Stimulated activated naive CD8-positive, alpha-beta T cell treated with anti-CD3 and anti-CD28 coated beads, Interleukin-15, Interleukin-2, amounts not matched to agents 100 ng/mL and 50 ng/mL, for 24 hours (primary cell): Measurements from ENCODE around the gene CABLES2.

Source experiments
- H3K27ac Mint-ChIP-seq: one replicate; pipeline ENCODE4 v1.8.0; 2021; ENCODE audit warnings: mild to moderate bottlenecking, mixed read lengths
- H3K27me3 Mint-ChIP-seq: one replicate; pipeline ENCODE4 v1.8.0; 2021; ENCODE audit warnings: mixed read lengths
- H3K36me3 Mint-ChIP-seq: one replicate; pipeline ENCODE4 v1.8.0; 2021; ENCODE audit warnings: low read depth, mixed read lengths
- H3K4me1 Mint-ChIP-seq: one replicate; pipeline ENCODE4 v1.8.0; 2021; ENCODE audit warnings: low read depth, mixed read lengths
- H3K4me3 Mint-ChIP-seq: one replicate; pipeline ENCODE4 v1.8.0; 2021; ENCODE audit warnings: mild to moderate bottlenecking, mixed read lengths
- H3K9me3 Mint-ChIP-seq: one replicate; pipeline ENCODE4 v1.8.0; 2021; ENCODE audit warnings: mixed read lengths

Gene CABLES2

GRCh38 chr20:62370807-62371587 lies 36.1 kb downstream of the CABLES2 start:
- Mint-ChIP-seq H3K4me1 (peaks cover 13% of the 10 kb centered on the region), H3K4me3 (no peak overlapping the region), H3K9me3 (no peaks in the 10 kb centered on the region), H3K36me3 (no peaks in the 10 kb centered on the region), H3K27ac (no peak overlapping the region), H3K27me3 (peaks cover 14% of the 10 kb centered on the region)

- H3K4me3 Mint-ChIP-seq: no peak overlapping the region
- no peaks in the 10 kb centered on the region for H3K36me3 Mint-ChIP-seq
- H3K4me1 Mint-ChIP-seq: peaks cover 13% of the 10 kb centered on the region
- H3K9me3 Mint-ChIP-seq: no peaks in the 10 kb centered on the region
- peaks cover 15% of the 10 kb centered on the region for H3K27me3 Mint-ChIP-seq
- no peak overlapping the region for H3K27ac Mint-ChIP-seq
Measured at GRCh38 chr20:62370115-62370806, 36.8 kb downstream of the CABLES2 start.

- Mint-ChIP-seq H3K9me3 (no peaks in the 10 kb centered on the region), H3K4me1 (peaks cover 13% of the 10 kb centered on the region), H3K4me3 (no peak overlapping the region), H3K36me3 (no peaks in the 10 kb centered on the region), H3K27ac (no peak overlapping the region), H3K27me3 (peaks cover 18% of the 10 kb centered on the region)
Measured at GRCh38 chr20:62369815-62370114, 37.3 kb downstream of the CABLES2 start.

- Mint-ChIP-seq H3K4me1 (peaks cover 13% of the 10 kb centered on the region), H3K27me3 (peaks cover 18% of the 10 kb centered on the region), H3K4me3 (no peak overlapping the region), H3K9me3 (no peaks in the 10 kb centered on the region), H3K36me3 (no peaks in the 10 kb centered on the region), H3K27ac (no peak overlapping the region)
Measured at GRCh38 chr20:62368976-62369814, 37.9 kb downstream of the CABLES2 start.

- H3K27ac Mint-ChIP-seq: no peak overlapping the region
- H3K36me3 Mint-ChIP-seq: no peaks in the 10 kb centered on the region
- H3K27me3 Mint-ChIP-seq: peaks cover 18% of the 10 kb centered on the region
- peaks cover 13% of the 10 kb centered on the region for H3K4me1 Mint-ChIP-seq
- no peak overlapping the region for H3K4me3 Mint-ChIP-seq
- H3K9me3 Mint-ChIP-seq: no peaks in the 10 kb centered on the region
Measured at GRCh38 chr20:62368392-62368975, 38.6 kb downstream of the CABLES2 start.

- Mint-ChIP-seq H3K4me1 (peaks cover 13% of the 10 kb centered on the region), H3K27me3 (peaks cover 14% of the 10 kb centered on the region), H3K9me3 (no peaks in the 10 kb centered on the region), H3K27ac (no peak overlapping the region), H3K4me3 (no peak overlapping the region), H3K36me3 (no peaks in the 10 kb centered on the region)
Measured at GRCh38 chr20:62367633-62368391, 39.3 kb downstream of the CABLES2 start.

GRCh38 chr20:62367136-62367632 lies 39.9 kb downstream of the CABLES2 start, which contains the start of gene LAMA5:
Gene LAMA5 (minus strand): TSS chr20:62367312. CDS start chr20:62367245, 67 bp downstream.
- Mint-ChIP-seq H3K27me3 (peaks cover 12% of the 10 kb centered on the region), H3K36me3 (no peaks in the 10 kb centered on the region), H3K27ac (no peak within 1 kb of the TSS), H3K4me3 (no peak within 1 kb of the TSS), H3K9me3 (no peaks in the 10 kb centered on the region), H3K4me1 (peaks cover 13% of the 10 kb centered on the region)

GRCh38 chr20:62366370-62367135 lies 40.5 kb downstream of the CABLES2 start:
- H3K4me3 Mint-ChIP-seq: no peak overlapping the region
- H3K4me1 Mint-ChIP-seq: peaks cover 13% of the 10 kb centered on the region
- no peaks in the 10 kb centered on the region for H3K9me3 Mint-ChIP-seq
- no peak overlapping the region for H3K27ac Mint-ChIP-seq
- H3K36me3 Mint-ChIP-seq: no peaks in the 10 kb centered on the region
- H3K27me3 Mint-ChIP-seq: peaks cover 12% of the 10 kb centered on the region

GRCh38 chr20:62365814-62366369 lies 41.2 kb downstream of the CABLES2 start:
- Mint-ChIP-seq H3K9me3 (no peaks in the 10 kb centered on the region), H3K36me3 (no peaks in the 10 kb centered on the region), H3K4me1 (peaks cover 13% of the 10 kb centered on the region), H3K4me3 (no peak overlapping the region), H3K27me3 (peaks cover 12% of the 10 kb centered on the region), H3K27ac (no peak overlapping the region)

GRCh38 chr20:62364911-62365736 lies 42.0 kb downstream of the CABLES2 start:
- H3K4me3 Mint-ChIP-seq: peak overlapping the region; percentile 41
- H3K4me1 Mint-ChIP-seq: peaks cover 13% of the 10 kb centered on the region
- H3K27ac Mint-ChIP-seq: no peak overlapping the region
- H3K27me3 Mint-ChIP-seq: peaks cover 12% of the 10 kb centered on the region
- no peaks in the 10 kb centered on the region for H3K9me3 Mint-ChIP-seq
- no peaks in the 10 kb centered on the region for H3K36me3 Mint-ChIP-seq

- no peaks in the 10 kb centered on the region for H3K36me3 Mint-ChIP-seq
- peaks cover 9% of the 10 kb centered on the region for H3K4me1 Mint-ChIP-seq
- no peaks in the 10 kb centered on the region for H3K9me3 Mint-ChIP-seq
- H3K4me3 Mint-ChIP-seq: no peak overlapping the region
- no peak overlapping the region for H3K27ac Mint-ChIP-seq
- peaks cover 9% of the 10 kb centered on the region for H3K27me3 Mint-ChIP-seq
Measured at GRCh38 chr20:62363920-62364851, 42.9 kb downstream of the CABLES2 start.
